ENCODE measurements around the gene LGMN.

The LGMN gene

GRCh38 chr14:92789457-92790089 lies 41.1 kb upstream of the LGMN start (continued):
- TF ChIP-seq ATF2 (tag by site-specific recombination; IDR thresholded peaks at IDR 0.05; ENCODE audit: low read depth): peak; percentile 62; the same call in 1 of the 2 replicates
- TF ChIP-seq BCL11B (tag by site-specific recombination; IDR thresholded peaks at IDR 0.05; ENCODE audit: low read depth): no peak
- no peak for TF ChIP-seq ZNF146 (tag by site-specific recombination; IDR thresholded peaks at IDR 0.05)
- 0 out of 2 replicates have a peak, but pooled peaks have one; percentile 24 for TF ChIP-seq ZNF629 (tag by site-specific recombination; IDR thresholded peaks at IDR 0.05)
- no peak for TF ChIP-seq ZNF311 (tag by site-specific recombination; IDR thresholded peaks at IDR 0.05; ENCODE audit: borderline replicate concordance)
- TF ChIP-seq ZNF530 (tag by site-specific recombination; IDR thresholded peaks at IDR 0.05; ENCODE audit: low read depth): no peak
- no peak for TF ChIP-seq ZNF416 (tag by site-specific recombination; IDR thresholded peaks at IDR 0.05)
- no peak for TF ChIP-seq ZNF677 (tag by site-specific recombination; IDR thresholded peaks at IDR 0.05)
- TF ChIP-seq ZNF792 (tag by site-specific recombination; IDR thresholded peaks at IDR 0.05): no peak
- TF ChIP-seq ZNF555 (tag by site-specific recombination; conservative IDR thresholded peaks at IDR 0.05): no peak
- no peak for TF ChIP-seq ZNF138 (tag by site-specific recombination; IDR thresholded peaks at IDR 0.05; ENCODE audit: borderline replicate concordance)
- TF ChIP-seq GLIS2 (tag by site-specific recombination; IDR thresholded peaks at IDR 0.05): no peak
- no peak for TF ChIP-seq GFI1B (tag by site-specific recombination; IDR thresholded peaks at IDR 0.05)
- no peak for TF ChIP-seq ZNF423 (tag by site-specific recombination; IDR thresholded peaks at IDR 0.05)
- TF ChIP-seq ZBTB20 (tag by site-specific recombination; IDR thresholded peaks at IDR 0.05): no peak
- no peak for TF ChIP-seq OSR2 (tag by site-specific recombination; IDR thresholded peaks at IDR 0.05)
- TF ChIP-seq ZSCAN18 (tag by site-specific recombination; IDR thresholded peaks at IDR 0.05): no peak
- TF ChIP-seq ZNF518A (tag by site-specific recombination; conservative IDR thresholded peaks at IDR 0.05; ENCODE audit: low read depth): peak; percentile 58; the same call in 1 of the 2 replicates
- TF ChIP-seq ZNF157 (tag by site-specific recombination; IDR thresholded peaks at IDR 0.05): no peak
- TF ChIP-seq ZNF394 (tag by site-specific recombination; IDR thresholded peaks at IDR 0.05; ENCODE audit: borderline replicate concordance): peak; percentile 29; the same call in 1 of the 2 replicates
- TF ChIP-seq ZNF768 (tag by site-specific recombination; IDR thresholded peaks at IDR 0.05): no peak
- peak; percentile 57; the same call in 1 of the 2 replicates for TF ChIP-seq ZNF558 (tag by site-specific recombination; IDR thresholded peaks at IDR 0.05)
- no peak for TF ChIP-seq ZNF624 (tag by site-specific recombination; IDR thresholded peaks at IDR 0.05)
- no peak for TF ChIP-seq PATZ1 (tag by site-specific recombination; IDR thresholded peaks at IDR 0.05)
- no peak for TF ChIP-seq ZSCAN5A (tag by site-specific recombination; IDR thresholded peaks at IDR 0.05)
- TF ChIP-seq KLF8 (tag by site-specific recombination; IDR thresholded peaks at IDR 0.05): peak; percentile 71
- no peak for TF ChIP-seq ZNF549 (tag by site-specific recombination; IDR thresholded peaks at IDR 0.05)
- no peak for TF ChIP-seq ZNF10 (tag by site-specific recombination; IDR thresholded peaks at IDR 0.05)

All from HEK293 (cell line).